Right lobe of liver (tissue), 6 donors: ENCODE data around the gene CACNB2. TPM values are rescaled to one million over a fixed set of nuclear protein-coding genes. Genes with fewer than 3 reads are reported as not detected.

Source experiments
- ATAC-seq, 4 donors: fragments of 200-7000 bp; cut with Tn5 transposase; one replicate each; pipeline ENCODE4 v1.9.1; 2020; ENCODE audit warnings: mild to moderate bottlenecking in 4 of 4, moderate library complexity in 4 of 4
- DNase-seq, 3 donors: peaks; one replicate each; pipeline ENCODE4 v3.0.0-alpha.2; 2020
- H3K27ac ChIP-seq, 3 donors: fragments of 200-600 bp; one replicate each; pipeline ENCODE4 v1.8.0; 2022
- H3K27me3 ChIP-seq, 2 donors: fragments of 200-600 bp; one replicate each; pipeline ENCODE4 v1.8.0; 2022
- H3K36me3 ChIP-seq, 4 donors: fragments of 200-600 bp; sonication (generic) in 1 of 4; one replicate each; pipeline versions ENCODE4 v1.5.1 to v1.8.0; 2017 to 2022; ENCODE audit warnings: control low read depth in 1 of 4
- H3K4me1 ChIP-seq, 4 donors: fragments of 200-600 bp; sonication (generic) in 1 of 4; one replicate each; pipeline versions ENCODE4 v1.5.1 to v1.8.0; 2017 to 2022; ENCODE audit warnings: control low read depth in 1 of 4
- H3K4me3 ChIP-seq, 3 donors: fragments of 200-600 bp; one replicate each; pipeline ENCODE4 v1.8.0; 2022
- H3K9me3 ChIP-seq, 4 donors: fragments of 200-600 bp; sonication (generic) in 1 of 4; one replicate each; pipeline versions ENCODE4 v1.5.1 to v1.8.0; 2017 to 2022; ENCODE audit warnings: control low read depth in 1 of 4
- CTCF ChIP-seq, 4 donors: fragments of 200-600 bp in 3 of 4; fragments of 450-650 bp in 1 of 4; IDR thresholded peaks; one replicate each; pipeline versions ENCODE4 v1.5.1 to v1.8.0; 2016 to 2022; ENCODE audit warnings: antibody characterized with exemption in 4 of 4, mild to moderate bottlenecking in 2 of 4
- POLR2A ChIP-seq: fragments of 450-650 bp; IDR thresholded peaks from one replicate; pipeline ENCODE4 v1.6.1; 2017; ENCODE audit warnings: antibody characterized with exemption, mild to moderate bottlenecking
- WGBS: methylation state at CpG from one replicate; pipeline ENCODE4 v1.1.6; 2018; ENCODE audit warnings: low coverage, low lambda C conversion rate; ENCODE audit not compliant: insufficient coverage; ENCODE audit errors: missing lambda C conversion rate; 5-methylcytosine and 5-hydroxymethylcytosine counted together
- intact Hi-C, 2 donors: fragments of 100-400 bp; cut with DNase I; formaldehyde crosslinking; loops; one replicate each; pipeline versions ENCODE4 v1.11.2 to v1.14.1; 2022
- total RNA-seq, 6 experiments: library from RNA; depleted of rRNA in 2 of 6; stranded (reverse); fragments of >200 nt in 2 of 6; fragmentation: NEBNext Ultra II Directional in 3 of 6; extraction: Animal tissue kit (Norgen Biotek cat#: 25700) in 3 of 6; gene quantifications; one replicate each; pipeline versions ENCODE4 v1.1.0 to v1.2.4, GENCODE V29; 2016 to 2023
- donor health status: DM: no; HTN: yes; CAD: no.
- donor health status: DM: no; HTN: no; CAD: no.
- donor health status: DM: no; HTN: no; CAD: no.
- donor health status: DM: no; HTN: yes; CAD: no.
- donor health status: DM: no; HTN: yes; CAD: no.

Gene CACNB2
- total RNA-seq, 6 experiments from 2014 or later: 0.12 to 1.8 (median 1.0) TPM; not detected in 1

- no peaks in the 10 kb centered on the region for H3K4me1 ChIP-seq
- no peak overlapping the region for H3K4me3 ChIP-seq
- ATAC-seq (no peak), DNase-seq (no peak)
- no peaks in the 10 kb centered on the region for H3K9me3 ChIP-seq
- intact Hi-C loops: no loop called here
- 96% methylated on average over 2 of the region's 2 CpGs for WGBS
- no peak overlapping the region for H3K27ac ChIP-seq
- TF ChIP-seq POLR2A (no peak), CTCF (IDR thresholded peaks at IDR 0.05) (no peak)
- H3K36me3 ChIP-seq: peaks cover 0 to 24% (median 6%) of the 10 kb centered on the region in 4 donors
- H3K27me3 ChIP-seq: no peaks in the 10 kb centered on the region
These were observed 408.9 kb downstream of the CACNB2 start for GRCh38 chr10:18549105-18549504.

GRCh38 chr10:18551473-18551872, 411.2 kb downstream of the CACNB2 start:
- intact Hi-C loops: no loop called here
- Histone ChIP-seq H3K36me3 (peaks cover 0 to 16% (median 14%) of the 10 kb centered on the region in 4 donors), H3K27me3 (no peaks in the 10 kb centered on the region), H3K4me1 (no peaks in the 10 kb centered on the region), H3K27ac (no peak overlapping the region), H3K9me3 (no peaks in the 10 kb centered on the region), H3K4me3 (no peak overlapping the region)
- DNase-seq: no peak
- ATAC-seq: no peak
- no peak for TF ChIP-seq CTCF (IDR thresholded peaks at IDR 0.05)
- no peak for TF ChIP-seq POLR2A
- 95% methylated on average over 2 of the region's 2 CpGs for WGBS

GRCh38 chr10:18554479-18554878, 414.3 kb downstream of the CACNB2 start:
- Histone ChIP-seq H3K9me3 (no peaks in the 10 kb centered on the region), H3K27me3 (no peaks in the 10 kb centered on the region), H3K36me3 (peaks cover 0 to 22% (median 16%) of the 10 kb centered on the region in 4 donors), H3K27ac (no peak overlapping the region), H3K4me1 (no peaks in the 10 kb centered on the region), H3K4me3 (no peak overlapping the region)
- intact Hi-C loops: no loop called here
- no peak for TF ChIP-seq POLR2A
- no peak for TF ChIP-seq CTCF (IDR thresholded peaks at IDR 0.05)
- 97% methylated on average over 3 of the region's 3 CpGs for WGBS
- no peak for DNase-seq
- no peak for ATAC-seq

GRCh38 chr10:18556522-18557147, 416.4 kb downstream of the CACNB2 start:
- no peak overlapping the region for H3K27ac ChIP-seq
- no peak overlapping the region for H3K4me3 ChIP-seq
- TF ChIP-seq POLR2A (no peak), CTCF (IDR thresholded peaks at IDR 0.05) (no peak)
- H3K9me3 ChIP-seq: no peaks in the 10 kb centered on the region
- intact Hi-C loops: no loop called here
- no peak for ATAC-seq
- 100% methylated on average over 3 of the region's 3 CpGs for WGBS
- no peak for DNase-seq
- no peaks in the 10 kb centered on the region for H3K4me1 ChIP-seq
- peaks cover 0 to 28% (median 11%) of the 10 kb centered on the region in 4 donors for H3K36me3 ChIP-seq
- no peaks in the 10 kb centered on the region for H3K27me3 ChIP-seq
